Superior temporal gyrus (tissue), 1 donor: ENCODE measurements around the gene MISP3.
"Not testable (repeated sequence)": the region's sequence is repeated elsewhere in the genome, so short reads cannot be mapped to it uniquely, and the experiment has no call there.

Source experiments
- DNase-seq: peaks from one replicate; pipeline ENCODE4 v3.0.0-alpha.2; 2016; ENCODE audit errors: extremely low spot score

The MISP3 gene

DNA sequence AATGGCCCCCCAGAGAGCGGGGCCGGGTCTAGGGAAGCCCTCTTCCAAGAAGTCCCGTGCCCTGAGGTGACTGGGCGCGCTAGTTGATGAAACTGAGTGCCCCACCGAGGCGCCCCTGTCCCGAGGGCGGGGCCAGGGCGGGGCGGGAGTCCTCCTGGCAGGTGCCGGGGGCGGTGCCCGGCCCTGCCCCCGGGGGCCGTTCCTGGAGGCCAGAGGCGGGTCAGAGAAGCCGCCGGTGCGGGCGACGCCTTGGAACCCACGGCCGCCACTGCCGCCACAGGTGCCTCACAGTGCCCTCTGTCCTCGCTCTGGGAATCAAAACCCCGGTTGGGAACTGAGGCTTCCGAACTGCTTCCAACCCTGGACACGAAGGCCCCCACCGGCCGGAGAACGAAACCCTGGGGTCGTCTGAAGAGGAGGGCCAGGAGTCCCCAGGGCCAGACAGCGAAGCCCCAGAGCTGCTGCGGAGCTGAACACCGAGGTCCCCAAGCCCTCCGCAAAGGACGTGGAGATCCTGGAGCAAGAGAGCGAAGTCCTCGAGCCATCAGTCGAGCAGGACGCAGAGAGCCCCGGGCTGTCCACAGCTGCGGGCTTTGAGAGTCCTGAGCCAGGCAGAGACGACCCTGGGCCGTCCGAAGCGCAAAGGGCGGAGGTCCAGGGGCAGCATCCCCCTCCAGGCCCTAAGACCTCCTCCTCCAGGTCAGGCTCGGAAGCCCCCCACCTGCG is at the start of gene MISP3:
TSS of gene MISP3 (plus strand) at position 252 of the 726 bp plus-strand sequence. CDS start 524 bp downstream, outside the sequence.
- peak; percentile 42 for DNase-seq

DNA sequence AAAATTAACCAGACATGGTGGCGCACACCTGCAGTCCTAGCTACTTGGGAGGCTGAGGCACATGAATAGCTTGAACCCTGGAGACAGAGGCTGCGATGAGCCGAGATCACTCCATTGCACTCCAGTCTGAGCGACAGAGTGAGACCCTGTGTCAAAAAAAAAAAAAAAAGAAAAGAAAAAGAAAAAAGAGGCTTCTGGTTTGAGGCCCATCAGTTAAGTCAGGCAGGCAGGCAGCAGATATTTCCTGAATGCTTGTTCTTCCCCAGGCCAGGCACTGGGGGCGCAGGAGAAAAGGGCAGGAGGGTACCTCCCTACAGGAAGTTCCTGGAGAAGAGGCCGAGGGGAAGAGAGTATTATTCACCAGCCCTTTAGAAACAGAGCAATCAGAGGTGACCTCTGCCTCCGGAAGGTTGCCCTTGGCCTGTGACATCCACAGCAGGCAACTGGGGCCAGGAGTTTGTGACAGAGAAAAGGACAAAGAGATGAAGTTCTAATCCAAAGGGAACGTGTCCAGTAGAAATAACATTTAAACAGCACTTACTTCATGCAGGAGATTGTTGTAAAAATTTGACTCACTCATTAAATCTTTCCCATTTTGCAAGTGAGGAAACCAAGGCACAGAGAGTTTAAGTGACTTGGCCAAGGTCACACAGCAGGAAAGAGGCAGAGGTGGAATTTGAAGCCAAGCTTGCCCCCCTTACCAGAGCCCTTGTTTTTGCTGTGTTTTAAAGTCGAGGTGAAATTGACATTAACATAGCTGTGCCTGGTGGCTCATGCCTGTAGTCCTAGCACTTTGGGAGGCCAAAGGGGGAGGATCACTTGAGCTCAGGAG is 49.0 kb upstream of the MISP3 start:
- DNase-seq, result no peak

DNA sequence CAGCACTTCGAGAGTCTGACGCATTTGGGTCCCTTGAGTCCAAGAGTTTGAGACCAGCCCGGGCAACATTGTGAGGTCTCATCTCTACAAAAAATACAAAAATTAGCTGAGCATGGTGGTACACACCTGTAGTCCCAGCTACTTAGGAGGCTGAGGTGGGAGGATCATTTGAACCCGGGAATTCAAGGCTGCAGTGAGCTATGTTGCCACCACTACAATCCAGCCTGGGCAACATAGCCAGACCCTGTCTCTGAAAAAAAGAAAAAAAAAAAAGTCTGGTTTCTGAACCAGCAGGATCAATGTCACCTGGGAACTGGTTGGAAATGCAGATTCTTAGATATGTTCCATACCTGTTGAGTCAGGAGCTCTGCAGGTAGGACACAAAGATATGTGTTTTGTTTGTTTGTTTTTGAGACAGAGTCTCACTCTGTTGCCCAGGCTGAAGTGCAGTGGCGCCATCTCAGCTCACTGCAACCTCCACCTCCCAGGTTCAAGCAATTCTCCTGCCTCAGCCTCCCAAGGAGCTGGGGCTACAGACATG is 45.9 kb upstream of the MISP3 start:
- not testable (repeated sequence) for DNase-seq

DNA sequence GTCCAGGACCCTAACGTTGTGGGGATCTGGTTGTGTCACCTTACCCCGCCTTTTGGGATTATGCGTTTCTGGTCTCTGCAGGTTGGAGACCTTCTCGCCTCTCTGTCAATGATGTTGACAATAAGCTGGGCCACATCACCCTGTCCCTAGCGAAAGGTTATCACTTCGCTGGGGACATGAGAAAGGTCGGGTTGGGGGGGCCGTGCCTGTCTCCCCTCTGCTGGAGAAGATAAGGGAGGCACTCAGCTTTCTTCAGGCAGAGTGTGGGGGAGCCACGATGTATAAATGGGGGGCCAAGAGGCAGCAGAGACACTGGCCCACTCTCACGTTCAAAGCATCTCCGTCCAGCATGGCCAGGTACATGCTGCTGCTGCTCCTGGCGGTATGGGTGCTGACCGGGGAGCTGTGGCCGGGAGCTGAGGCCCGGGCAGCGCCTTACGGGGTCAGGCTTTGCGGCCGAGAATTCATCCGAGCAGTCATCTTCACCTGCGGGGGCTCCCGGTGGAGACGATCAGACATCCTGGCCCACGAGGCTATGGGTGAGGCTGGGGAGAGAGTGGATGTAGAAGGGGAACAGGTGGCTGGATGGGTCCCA is 44.6 kb upstream of the MISP3 start, which contains the start of gene RLN3:
TSS of gene RLN3 (plus strand) at position 293 of the 595 bp plus-strand sequence. CDS start at position 350, 57 bp downstream.
- no peak for DNase-seq

DNA sequence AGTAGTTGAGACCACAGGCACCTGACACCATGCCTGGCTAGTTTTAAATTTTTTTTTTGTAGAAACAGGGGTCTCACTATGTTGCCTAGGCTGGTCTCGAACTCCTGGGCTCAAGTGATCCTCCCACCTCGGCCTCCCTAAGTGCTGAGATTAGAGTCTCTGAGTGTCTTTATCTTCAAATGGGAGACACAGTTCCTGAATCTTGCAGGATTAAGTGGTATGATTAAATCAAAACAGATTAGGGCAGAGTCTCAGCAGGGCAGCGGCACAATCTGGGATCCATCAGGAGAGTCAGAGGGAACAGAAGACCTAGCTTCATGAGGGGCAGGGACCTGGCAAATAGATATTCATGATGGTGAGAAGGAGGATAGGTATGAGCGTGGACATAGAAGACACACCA is 43.7 kb upstream of the MISP3 start:
- DNase-seq, result no peak

DNA sequence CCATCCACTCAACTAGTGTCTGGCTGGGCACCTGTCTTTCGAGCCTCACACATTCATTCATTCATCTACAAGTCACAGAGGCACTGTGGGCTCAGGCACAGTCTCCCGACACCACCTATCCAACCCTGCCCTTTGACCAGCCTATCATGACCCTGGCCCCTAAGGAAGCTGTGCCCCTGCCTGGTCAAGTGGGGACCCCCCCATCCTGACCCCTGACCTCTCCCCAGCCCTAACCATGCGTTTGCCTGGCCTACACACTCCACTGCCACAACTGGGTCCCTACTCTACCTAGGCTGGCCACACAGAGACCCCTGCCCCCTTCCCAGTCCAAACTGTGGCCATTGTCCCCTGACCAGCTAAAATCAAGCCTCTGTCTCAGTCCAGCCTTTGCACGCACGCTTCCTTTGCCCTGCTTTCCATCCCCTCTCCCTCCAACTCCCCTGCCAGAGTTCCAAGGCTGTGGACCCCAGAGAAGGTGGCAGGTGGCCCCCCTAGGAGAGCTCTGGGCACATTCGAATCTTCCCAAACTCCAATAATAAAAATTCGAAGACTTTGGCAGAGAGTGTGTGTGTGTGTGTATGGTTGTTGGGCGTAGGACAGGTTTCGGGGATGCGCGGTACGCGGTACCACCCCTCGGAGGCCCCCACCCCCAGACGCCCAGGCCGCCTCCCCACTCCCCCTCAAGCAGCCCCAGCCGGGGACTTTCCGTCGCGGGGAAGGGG is 41.4 kb upstream of the MISP3 start:
- no peak for DNase-seq

DNA sequence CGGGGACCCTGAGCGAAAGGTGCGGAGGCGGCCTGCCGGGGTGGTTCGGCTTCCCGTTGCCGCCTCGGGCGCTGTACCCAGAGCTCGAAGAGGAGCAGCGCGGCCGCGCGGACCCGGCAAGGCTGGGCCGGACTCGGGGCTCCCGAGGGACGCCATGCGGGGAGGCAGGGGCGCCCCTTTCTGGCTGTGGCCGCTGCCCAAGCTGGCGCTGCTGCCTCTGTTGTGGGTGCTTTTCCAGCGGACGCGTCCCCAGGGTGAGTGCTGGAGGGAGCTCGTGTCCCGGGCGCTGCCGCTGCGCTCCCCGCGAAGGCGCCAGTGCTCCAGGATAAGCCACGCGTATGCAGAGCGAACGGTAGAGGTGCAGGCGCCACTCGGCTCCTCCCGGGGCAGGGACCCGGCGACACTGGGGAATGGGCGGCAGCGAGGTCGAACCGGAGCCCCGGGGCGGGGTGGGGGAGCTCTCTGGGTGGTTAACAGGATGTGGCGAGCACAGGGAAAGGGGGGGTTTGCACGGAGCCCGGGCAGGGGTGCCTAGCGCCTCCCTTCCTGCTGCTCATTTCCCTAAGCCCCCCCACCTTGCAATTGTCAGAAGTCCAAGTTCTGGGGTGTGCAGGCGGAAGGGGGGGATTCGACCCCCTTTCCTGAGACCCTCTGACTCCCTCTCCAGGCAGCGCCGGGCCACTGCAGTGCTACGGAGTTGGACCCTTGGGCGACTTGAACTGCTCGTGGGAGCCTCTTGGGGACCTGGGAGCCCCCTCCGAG is 40.7 kb upstream of the MISP3 start, which contains the start of gene IL27RA:
TSS of gene IL27RA (plus strand) at position 44 of the 762 bp plus-strand sequence. CDS start at position 155, 111 bp downstream.
- DNase-seq, result peak; percentile 20

DNA sequence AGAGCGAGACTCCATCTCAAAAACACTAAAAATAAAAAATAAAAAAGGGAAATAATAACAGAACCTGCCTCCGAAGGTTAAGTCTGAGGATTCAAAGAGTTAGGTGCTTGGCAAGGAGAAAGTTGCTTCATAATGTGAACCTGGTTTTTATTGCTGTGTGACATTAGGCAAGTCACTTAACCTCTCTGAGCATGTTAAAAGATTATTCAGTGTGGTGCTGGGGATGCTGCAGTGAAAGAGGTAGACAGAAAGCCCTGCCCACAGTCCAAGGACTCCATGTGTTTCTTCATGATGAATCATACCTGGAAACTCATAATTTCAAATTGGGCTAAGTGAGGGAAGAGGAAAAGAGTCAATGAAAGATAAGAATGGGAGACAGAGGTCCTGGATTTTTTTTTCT is 38.6 kb upstream of the MISP3 start:
- no peak for DNase-seq

DNA sequence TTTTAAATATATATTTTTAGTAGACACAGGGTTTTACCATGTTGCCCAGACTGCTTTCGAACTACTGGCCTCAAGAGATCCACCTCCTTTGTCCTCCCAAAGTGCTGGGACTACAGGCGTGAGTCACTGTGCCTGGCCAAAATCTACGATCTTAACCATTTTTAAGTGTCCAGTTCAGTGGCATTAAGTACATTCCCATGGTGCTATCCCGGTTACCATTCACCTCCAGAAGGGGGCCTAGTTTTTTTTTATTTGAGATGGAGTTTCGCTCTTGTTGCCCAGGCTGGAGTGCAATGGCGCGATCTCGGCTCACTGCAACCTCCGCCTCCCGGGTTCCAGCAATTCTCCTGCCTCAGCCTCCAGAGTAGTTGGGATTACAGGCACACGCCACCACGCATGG is 37.4 kb upstream of the MISP3 start:
- DNase-seq, result not testable (repeated sequence)

DNA sequence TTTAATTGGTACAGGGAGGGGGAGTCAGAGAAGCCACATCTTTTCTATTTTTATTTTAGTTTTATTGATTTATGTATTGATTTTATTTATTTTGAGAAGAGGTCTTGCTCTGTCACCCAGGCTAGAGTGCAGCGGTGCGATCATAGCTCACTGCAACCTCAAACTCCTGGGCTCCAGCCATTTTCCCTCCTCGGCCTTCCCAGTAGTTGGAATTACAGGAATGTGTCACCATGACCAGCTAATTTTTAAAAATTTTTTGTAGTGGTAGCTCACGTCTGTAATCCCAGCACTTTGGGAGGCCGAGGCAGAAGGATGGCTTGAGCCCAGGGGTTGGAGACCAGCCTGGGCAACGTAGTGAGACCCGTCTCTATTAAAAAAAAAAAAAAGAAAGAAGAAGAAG is 36.9 kb upstream of the MISP3 start:
- DNase-seq, result no peak

DNA sequence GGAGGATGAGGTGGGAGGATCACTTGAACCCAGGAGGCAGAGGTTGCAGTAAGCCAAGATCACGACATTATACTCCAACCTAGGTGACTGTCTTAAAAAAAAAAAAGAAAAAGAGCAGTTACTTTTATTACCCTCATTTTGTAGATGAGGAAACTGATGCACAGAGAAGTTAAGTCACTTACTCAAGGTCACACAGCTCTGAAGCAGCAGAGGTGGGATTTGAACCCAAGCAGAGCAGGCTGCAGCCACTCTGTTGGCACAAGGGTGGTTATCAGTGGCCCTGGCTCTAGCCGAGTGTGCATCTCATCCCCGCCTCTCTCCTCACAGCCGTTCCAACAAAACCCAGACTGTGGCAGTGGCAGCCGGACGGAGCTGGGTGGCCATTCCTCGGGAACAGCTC is 33.4 kb upstream of the MISP3 start:
- DNase-seq, result no peak

DNA sequence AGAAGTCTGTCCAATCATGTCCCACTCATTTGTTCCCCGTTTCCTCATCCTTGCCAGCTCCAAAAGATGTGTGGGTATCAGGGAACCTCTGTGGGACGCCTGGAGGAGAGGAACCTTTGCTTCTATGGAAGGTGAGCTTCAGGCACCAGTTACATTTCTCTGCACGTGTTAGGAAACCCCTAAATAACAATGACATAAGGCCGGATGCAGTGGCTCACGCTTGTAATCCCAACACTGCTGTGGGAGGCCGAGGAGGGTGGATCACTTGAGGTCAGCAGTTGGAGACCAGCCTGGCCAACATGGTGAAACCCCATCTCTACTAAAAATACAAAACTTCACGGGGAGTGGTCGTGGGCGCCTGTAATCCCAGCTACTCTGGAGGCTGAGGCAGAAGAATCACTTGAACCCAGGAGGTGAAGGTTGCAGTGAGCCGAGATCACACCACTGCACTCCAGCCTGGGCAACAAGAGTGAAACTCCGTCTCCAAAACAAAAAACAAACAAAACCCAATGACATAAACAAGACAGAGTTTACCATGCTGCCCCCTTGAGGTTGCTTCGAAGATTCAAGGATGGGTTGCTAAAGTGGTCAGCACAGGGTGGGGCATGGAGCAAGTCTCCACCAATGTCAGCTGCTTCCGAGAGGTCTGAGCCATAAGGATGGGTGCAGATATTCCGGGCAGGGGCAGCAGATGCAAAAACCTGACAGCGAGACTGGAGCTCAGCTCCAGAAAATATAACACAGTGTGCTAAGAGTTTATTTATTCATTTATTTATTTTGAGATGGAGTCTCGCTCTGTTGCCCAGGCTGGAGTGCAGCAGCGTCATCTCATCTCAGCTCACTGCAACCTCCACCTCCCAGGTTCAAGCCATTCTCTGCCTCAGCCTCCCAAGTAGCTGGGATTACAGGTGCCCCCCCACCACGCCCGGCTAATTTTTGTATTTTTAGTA is 29.7 kb upstream of the MISP3 start:
- peak; percentile 59 for DNase-seq

DNA sequence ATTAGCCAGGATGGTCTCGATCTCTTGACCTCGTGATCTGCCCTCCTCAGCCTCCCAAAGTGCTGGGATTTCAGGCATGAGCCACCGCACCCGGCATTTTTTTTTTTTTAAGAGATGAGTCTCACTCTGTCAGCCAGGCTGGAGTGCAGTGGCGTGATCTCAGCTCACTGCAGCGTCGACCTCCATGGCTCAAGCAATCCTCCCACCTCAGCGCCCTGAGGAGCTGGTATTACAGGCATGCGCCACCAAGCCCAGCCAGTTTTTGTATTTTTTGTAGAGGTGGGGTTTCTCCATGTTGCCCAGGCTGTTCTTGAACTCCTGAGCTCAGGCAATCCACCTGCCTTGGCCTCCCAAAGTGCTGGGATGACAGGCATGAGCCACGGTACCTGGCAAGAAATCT is 24.7 kb upstream of the MISP3 start:
- DNase-seq, result not testable (repeated sequence)

DNA sequence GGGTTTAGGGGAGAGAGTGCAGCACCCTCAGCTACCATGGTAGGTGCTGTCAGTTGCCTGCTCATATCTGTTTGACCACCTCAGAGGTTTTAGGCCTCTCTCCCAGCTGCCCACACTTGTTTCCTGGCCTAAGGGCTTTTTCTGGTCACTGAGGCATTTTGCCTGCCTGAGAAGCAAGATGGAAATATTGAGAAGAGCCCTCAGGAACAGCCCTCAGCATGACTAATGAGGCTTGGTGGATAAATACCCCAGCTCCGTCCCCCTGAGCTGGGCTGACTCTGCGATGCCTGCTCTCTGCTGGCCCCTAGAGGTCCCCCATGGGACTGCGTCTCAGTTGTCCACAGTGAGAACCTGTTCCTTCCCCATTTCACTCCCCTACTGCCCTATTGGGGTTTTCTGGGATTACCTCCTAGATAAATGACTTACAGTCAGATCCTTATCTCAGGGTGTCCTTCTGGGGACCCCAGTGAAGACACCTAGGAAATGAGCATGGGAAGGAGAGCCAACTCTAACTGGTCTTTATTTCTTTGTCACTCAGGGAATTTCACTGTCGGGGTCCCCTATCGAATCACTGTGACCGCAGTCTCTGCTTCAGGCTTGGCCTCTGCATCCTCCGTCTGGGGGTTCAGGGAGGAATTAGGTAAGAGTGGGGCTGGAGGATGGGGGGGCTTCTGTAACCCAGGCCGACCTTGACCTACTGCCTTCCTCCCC is 24.0 kb upstream of the MISP3 start:
- no peak for DNase-seq

DNA sequence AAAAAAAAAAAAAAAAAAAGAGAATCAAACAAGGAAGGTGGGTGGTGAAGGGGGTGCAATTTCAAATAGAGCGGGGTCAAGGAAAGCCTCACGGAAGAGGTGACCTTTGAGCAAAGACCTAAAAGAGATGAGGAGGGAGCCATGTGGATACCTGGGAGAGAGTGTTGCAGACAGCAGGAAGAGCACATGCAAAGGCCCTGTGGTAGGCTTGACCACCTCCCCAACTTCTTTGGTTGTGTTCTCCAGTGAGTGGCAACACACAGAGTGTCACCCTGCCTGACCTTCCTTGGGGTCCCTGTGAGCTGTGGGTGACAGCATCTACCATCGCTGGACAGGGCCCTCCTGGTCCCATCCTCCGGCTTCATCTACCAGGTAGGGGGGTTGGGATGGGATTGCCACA is 22.1 kb upstream of the MISP3 start:
- no peak for DNase-seq

DNA sequence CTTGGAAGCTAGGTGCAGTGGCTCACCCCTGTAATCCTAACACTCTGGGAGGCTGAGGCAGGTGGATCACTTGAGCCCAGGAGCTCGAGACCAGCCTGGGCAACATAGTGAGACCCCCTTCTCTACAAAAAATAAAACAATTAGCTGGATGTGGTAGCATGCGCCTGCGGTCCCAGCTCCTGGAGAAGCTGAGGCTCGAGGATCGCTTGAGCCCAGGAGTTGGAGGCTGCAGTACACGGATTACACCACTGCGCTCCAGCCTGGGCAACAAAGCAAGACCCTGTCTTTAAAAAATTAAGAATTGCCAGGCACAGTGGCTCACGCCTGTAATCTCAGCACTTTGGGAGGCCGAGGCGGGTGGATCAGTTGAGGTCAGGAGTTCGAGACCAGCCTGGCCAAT is 21.6 kb upstream of the MISP3 start:
- DNase-seq, result not testable (repeated sequence)

DNA sequence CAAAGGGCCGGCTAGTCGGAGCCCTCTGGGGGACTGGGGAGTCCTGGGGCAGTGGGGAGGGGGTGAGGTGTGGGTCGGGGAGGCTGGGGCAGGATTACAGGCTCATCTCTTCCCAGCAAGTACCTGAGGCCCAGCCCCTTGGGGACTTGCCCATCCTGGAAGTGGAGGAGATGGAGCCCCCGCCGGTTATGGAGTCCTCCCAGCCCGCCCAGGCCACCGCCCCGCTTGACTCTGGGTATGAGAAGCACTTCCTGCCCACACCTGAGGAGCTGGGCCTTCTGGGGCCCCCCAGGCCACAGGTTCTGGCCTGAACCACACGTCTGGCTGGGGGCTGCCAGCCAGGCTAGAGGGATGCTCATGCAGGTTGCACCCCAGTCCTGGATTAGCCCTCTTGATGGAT is 20.6 kb upstream of the MISP3 start:
- no peak for DNase-seq

DNA sequence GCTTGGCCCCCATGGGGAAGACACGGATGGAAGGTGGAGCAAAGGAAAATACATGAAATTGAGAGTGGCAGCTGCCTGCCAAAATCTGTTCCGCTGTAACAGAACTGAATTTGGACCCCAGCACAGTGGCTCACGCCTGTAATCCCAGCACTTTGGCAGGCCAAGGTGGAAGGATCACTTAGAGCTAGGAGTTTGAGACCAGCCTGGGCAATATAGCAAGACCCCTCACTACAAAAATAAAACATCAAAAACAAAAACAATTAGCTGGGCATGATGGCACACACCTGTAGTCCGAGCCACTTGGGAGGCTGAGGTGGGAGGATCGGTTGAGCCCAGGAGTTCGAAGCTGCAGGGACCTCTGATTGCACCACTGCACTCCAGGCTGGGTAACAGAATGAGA is 20.1 kb upstream of the MISP3 start:
- DNase-seq, result no peak

DNA sequence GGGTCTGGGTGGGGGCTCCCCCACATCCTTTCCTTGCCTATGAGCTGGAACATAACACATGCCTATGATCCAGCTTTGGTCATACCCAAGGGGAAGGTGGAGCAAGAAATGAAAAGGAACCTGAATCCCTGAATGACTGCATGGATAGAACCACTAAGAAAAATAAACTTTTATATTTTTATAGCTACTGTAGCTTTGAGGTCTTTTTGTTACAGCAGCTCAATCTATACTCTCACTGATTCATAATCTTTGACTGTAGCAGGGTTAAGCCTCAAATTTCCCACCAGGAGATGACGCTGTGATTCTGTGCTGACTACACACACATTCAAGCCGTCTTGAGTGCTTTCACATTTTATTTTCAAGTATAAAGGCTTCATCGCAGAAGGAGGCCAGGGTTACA is 19.6 kb upstream of the MISP3 start:
- DNase-seq, result no peak
